Colonic mucosa (tissue), 4 donors: ENCODE data around the gene SLC25A46. TPM values are rescaled to one million over a fixed set of nuclear protein-coding genes. Genes with fewer than 3 reads are reported as not detected.
"Not testable (repeated sequence)": the region's sequence is repeated elsewhere in the genome, so short reads cannot be mapped to it uniquely, and the experiment has no call there.

Experiments used
- DNase-seq: peaks from one replicate; pipeline ENCODE4 v3.0.0-alpha.2; 2020
- H3K27ac ChIP-seq: fragments of 200-600 bp; one replicate; pipeline ENCODE4 v1.8.0; 2021
- H3K27me3 ChIP-seq: fragments of 200-600 bp; one replicate; pipeline ENCODE4 v1.8.0; 2021
- H3K36me3 ChIP-seq: fragments of 200-600 bp; one replicate; pipeline ENCODE4 v1.8.0; 2021
- H3K4me1 ChIP-seq: fragments of 200-600 bp; one replicate; pipeline ENCODE4 v1.8.0; 2021; ENCODE audit warnings: mild to moderate bottlenecking
- H3K4me3 ChIP-seq: fragments of 200-600 bp; one replicate; pipeline ENCODE4 v1.8.0; 2021
- H3K9ac ChIP-seq, 2 donors: one replicate each; pipeline ENCODE4 v1.7.0; 2013; ENCODE audit warnings: control low read depth in 2 of 2, low read depth in 2 of 2, low read length in 2 of 2
- H3K9me3 ChIP-seq: fragments of 200-600 bp; one replicate; pipeline ENCODE4 v1.8.0; 2021
- intact Hi-C: fragments of 100-400 bp; cut with DNase I; formaldehyde crosslinking; loops from one replicate; pipeline ENCODE4 v1.14.1; 2022
- total RNA-seq, 2 donors: library from RNA; stranded (reverse); fragmentation: NEBNext Ultra II Directional in 1 of 2; extraction: Animal tissue kit (Norgen Biotek cat#: 25700) in 1 of 2; gene quantifications; one replicate each; pipeline ENCODE4 v1.2.1, GENCODE V29; 2021
- TF ChIP-seq, protein P1 (sequence below): fragments of 200-600 bp; IDR thresholded peaks from one replicate; pipeline ENCODE4 v1.8.0; 2022; ENCODE audit warnings: antibody characterized with exemption, mild to moderate bottlenecking
- donor health status: healthy.
- donor health status: DM: no; HTN: no; CAD: no.
- donor health status: DM: no; HTN: no; CAD: no.

Gene SLC25A46
- 10 to 100 TPM; 50.7 to 54.8 TPM for total RNA-seq

DNA sequence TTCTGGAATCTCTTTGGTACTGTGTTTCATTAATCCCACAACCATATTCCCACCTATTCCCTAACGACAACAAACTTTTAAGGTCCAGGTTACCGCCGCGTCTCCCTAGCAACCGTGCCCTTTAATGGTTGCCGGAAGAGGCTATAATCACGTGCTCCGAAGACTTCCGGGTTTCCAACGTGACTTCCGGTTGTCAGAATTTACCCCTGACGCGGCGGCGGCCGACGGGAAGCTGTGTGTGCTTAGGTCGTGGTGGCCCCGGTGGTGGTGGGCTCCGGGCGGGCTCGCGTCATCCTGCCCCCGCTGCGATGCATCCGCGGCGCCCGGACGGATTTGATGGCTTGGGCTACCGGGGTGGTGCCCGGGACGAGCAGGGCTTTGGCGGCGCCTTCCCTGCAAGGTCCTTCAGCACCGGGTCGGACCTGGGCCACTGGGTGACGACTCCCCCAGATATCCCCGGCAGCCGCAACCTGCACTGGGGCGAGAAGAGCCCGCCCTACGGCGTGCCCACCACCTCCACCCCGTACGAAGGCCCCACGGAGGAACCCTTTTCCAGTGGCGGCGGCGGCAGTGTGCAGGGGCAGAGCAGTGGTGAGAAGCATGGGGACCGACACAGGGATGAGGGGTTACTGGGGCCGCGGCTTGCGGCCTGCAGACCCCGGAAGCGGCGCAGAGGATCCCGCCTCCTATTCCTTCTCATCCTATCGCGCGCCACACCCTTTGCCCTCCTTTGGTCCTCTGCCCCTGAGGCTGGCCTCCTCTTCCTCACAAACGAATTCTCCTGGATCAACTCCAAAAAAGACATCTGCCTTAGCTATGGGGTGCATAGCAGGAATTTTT is at the start of gene SLC25A46:
Gene SLC25A46, plus strand, starts transcription at position 196 of the 840 bp plus-strand sequence. Its CDS starts 113 bp downstream, at position 309.
- peak within 1 kb of the TSS; percentile 93 for H3K4me3 ChIP-seq
- H3K4me1 ChIP-seq: no peaks in the 10 kb centered on the region
- peak; percentile 92 for DNase-seq
- no peaks in the 10 kb centered on the region for H3K27me3 ChIP-seq
- H3K27ac ChIP-seq: peak within 1 kb of the TSS; percentile 83
- H3K9me3 ChIP-seq: no peaks in the 10 kb centered on the region
- intact Hi-C loops: no loop called here
- no peaks in the 10 kb centered on the region for H3K36me3 ChIP-seq
- H3K9ac ChIP-seq: peak within 1 kb of the TSS; percentile 81 to 92
- TF ChIP-seq, protein P1, sequence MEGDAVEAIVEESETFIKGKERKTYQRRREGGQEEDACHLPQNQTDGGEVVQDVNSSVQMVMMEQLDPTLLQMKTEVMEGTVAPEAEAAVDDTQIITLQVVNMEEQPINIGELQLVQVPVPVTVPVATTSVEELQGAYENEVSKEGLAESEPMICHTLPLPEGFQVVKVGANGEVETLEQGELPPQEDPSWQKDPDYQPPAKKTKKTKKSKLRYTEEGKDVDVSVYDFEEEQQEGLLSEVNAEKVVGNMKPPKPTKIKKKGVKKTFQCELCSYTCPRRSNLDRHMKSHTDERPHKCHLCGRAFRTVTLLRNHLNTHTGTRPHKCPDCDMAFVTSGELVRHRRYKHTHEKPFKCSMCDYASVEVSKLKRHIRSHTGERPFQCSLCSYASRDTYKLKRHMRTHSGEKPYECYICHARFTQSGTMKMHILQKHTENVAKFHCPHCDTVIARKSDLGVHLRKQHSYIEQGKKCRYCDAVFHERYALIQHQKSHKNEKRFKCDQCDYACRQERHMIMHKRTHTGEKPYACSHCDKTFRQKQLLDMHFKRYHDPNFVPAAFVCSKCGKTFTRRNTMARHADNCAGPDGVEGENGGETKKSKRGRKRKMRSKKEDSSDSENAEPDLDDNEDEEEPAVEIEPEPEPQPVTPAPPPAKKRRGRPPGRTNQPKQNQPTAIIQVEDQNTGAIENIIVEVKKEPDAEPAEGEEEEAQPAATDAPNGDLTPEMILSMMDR: no peak

DNA sequence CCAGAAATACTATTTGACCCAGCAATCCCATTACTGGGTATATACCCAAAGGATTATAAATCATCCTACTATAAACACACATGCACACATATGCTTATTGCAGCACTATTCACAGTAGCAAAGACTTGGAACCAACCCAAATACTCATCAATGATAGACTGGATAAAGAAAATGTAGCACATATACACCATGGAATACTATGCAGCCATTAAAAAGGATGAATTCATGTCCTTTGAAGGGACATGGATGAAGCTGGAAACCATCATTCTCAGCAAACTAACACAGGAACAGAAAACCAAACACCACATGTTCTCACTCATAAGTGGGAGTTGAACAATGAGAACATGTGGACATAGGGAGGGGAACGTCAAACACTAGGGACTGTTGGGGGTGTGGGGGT is 48.2 kb upstream of the SLC25A46 start:
- H3K9me3 ChIP-seq, H3K4me1 ChIP-seq, H3K4me3 ChIP-seq, intact Hi-C loops, DNase-seq, H3K36me3 ChIP-seq, H3K27me3 ChIP-seq, H3K9ac ChIP-seq, H3K27ac ChIP-seq: not testable (repeated sequence)

DNA sequence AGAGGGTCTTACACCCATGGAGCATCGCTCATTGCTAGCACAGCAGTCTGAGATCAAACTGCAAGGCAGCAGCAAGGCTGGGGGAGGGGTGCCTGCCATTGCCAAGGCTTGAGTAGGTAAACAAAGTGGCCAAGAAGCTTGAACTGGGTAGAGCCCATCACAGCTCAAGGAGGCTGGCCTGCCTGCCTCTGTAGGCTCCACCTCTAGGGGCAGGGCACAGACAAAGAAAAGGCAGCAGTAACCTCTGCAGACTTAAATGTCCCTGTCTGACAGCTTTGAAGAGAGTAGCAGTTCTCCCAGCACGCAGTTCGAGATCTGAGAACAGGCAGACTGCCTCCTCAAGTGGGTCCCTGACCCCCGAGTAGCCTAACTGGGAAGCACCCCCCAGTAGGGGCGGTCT is 46.1 kb upstream of the SLC25A46 start:
- H3K36me3 ChIP-seq, H3K4me1 ChIP-seq, H3K9me3 ChIP-seq, H3K27ac ChIP-seq, H3K4me3 ChIP-seq, DNase-seq, H3K27me3 ChIP-seq, intact Hi-C loops, H3K9ac ChIP-seq: not testable (repeated sequence)

DNA sequence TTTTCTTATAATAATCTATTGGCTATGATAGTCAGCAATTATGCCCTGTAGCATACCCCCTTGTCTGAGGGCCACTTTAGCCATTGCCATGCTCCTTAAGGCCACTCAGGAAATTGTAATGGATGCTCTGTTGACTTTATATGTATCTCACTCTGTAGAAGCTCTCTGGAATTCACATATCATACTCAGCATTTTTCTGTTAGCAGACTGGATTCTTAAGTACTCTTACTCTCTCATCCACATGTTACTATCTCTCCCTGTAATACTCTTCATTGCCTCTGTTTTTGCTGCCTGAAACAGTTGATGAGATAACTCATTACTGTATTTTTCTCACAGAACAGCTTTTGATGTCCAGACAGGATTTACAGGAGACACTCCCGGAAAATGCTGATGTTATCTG is 36.5 kb upstream of the SLC25A46 start:
- no peaks in the 10 kb centered on the region for H3K9me3 ChIP-seq
- TF ChIP-seq, protein P1: no peak
- no peaks in the 10 kb centered on the region for H3K27me3 ChIP-seq
- no peak overlapping the region for H3K9ac ChIP-seq
- intact Hi-C loops: no loop called here
- no peak for DNase-seq
- H3K27ac ChIP-seq: no peak overlapping the region
- H3K4me1 ChIP-seq: no peaks in the 10 kb centered on the region
- no peaks in the 10 kb centered on the region for H3K36me3 ChIP-seq
- H3K4me3 ChIP-seq: no peak overlapping the region

DNA sequence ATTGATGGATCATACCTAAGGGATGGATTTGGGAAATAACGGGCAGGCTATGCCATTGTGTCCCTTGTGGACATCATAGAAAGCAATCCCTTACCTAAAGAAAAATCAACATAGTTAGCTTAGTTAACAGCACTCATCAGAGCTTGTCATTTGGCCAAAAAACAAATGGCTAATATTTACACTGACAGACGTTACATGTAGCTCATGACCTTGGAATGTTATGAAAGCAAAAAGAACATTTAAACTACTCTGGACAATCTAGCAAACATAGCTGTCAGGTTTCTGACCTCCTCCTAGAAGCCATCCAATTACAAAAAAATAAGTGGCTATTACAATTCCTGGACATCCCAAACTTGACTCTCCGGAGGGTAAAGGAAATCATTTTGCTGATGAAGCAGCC is 36.1 kb upstream of the SLC25A46 start:
- no peaks in the 10 kb centered on the region for H3K4me1 ChIP-seq

DNA sequence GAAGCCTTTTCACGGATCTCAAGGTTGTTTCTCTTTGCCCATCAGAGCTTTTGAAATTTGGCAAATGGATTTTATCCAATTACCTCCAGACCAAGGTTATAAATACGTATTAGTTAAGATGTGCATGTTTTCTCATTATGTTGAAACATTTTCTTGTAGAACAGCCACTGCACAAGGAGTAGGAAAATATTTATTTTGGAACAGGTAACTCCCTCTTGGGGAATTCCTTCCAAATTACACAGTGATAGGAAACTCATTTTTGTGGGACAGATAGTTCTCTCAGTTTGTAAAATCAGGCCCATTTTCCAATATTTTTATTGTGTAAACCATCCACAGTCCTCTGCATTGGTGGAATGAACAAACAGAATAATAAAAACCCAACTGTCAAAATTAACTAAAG is 35.3 kb upstream of the SLC25A46 start:
- Histone ChIP-seq H3K36me3 (no peaks in the 10 kb centered on the region), H3K27ac (no peak overlapping the region), H3K27me3 (no peaks in the 10 kb centered on the region), H3K4me1 (no peaks in the 10 kb centered on the region), H3K9ac (no peak overlapping the region), H3K4me3 (no peak overlapping the region), H3K9me3 (no peaks in the 10 kb centered on the region)
- intact Hi-C loops: no loop called here
- no peak for DNase-seq
- TF ChIP-seq, protein P1: no peak

More for the DNA sequence above, 36.1 kb upstream of the SLC25A46 start:
- no peak overlapping the region for H3K27ac ChIP-seq
- intact Hi-C loops: no loop called here
- H3K9ac ChIP-seq: no peak overlapping the region
- H3K36me3 ChIP-seq: no peaks in the 10 kb centered on the region
- H3K27me3 ChIP-seq: no peaks in the 10 kb centered on the region
- no peak overlapping the region for H3K4me3 ChIP-seq
- TF ChIP-seq, protein P1: no peak
- DNase-seq: no peak
- no peaks in the 10 kb centered on the region for H3K9me3 ChIP-seq
